ENCODE data around the gene LCORL.
"Not testable (repeated sequence)": the region's sequence is repeated elsewhere in the genome, so short reads cannot be mapped to it uniquely, and the experiment has no call there.

LCORL gene

GRCh38 chr4:18014269-18014668 is 7.3 kb downstream of the LCORL start:
- DNase-seq = no peak

DNA sequence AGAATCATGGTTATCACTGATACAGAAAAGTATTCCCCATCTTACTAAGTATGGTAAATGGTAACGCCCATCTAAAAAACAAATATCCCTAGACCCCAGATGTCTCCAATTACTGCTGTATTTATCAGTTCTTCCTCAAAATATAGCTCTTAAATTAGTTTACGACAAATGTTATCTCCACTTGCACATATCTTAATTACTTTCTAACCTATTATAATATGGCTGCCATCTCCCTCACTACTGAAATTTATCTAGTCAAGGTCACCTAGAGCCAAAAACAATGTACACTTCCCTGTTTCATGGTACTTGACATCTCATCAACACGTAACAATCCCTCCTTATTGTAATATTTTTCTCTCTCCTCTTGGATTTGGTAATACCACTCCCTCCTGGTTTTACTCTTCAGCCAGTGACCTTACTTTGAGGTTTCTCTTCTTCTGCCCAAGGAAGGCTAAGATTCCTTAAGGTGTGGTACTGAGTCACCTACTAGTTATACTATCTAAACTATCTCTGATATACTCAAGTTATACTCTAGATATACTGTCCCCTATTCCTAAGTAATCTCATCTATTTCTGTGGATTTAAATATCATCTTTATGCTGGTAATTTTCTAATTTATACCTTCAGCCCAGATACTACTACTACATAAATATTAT is 8.6 kb downstream of the LCORL start:
- DNase-seq = no peak

GRCh38 chr4:18012134-18012806 is 9.3 kb downstream of the LCORL start:
- no peak for DNase-seq

- no peak for DNase-seq
Observed at GRCh38 chr4:18007625-18008024, 13.9 kb downstream of the LCORL start.

DNA sequence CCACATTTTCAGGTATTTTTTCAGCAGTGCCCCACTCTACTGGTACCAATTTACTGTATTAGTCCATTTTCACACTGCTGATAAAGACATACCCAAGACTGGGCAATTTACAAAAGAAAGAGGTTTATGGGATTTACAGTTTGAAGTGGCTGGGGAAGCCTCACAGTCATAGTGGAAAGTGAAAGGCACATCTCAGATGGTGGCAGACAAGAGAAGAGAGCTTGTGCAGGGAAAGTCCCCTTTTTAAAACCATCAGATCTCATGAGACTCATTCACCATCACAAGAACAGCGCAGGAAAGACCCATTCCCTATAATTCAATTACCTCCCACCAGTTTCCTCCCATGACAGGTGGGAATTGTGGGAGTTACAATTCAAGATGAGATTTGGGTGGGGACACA is 15.1 kb downstream of the LCORL start:
- not testable (repeated sequence) for DNase-seq

- DNase-seq = no peak
Observed at GRCh38 chr4:17997129-17997528, 24.4 kb downstream of the LCORL start.

DNA sequence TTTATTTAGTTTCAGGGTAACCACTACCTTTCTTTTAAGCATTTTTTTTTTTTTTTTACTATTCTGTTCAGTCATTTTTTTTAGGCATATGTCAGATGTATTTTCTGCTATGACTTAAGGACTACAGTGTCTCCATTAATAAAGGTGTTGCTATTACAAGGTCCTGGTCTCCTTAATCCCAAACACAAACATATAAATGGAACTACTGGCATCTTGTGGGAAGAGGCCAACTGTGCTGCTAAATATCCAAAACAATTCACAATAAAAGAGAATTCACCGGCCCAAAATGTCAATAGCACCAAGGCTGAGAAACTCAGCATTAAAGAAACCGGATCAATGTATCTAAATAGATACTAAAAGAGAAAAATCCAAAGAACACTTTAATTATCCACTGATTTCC is 26.4 kb downstream of the LCORL start:
- DNase-seq = no peak

- DNase-seq = no peak
Observed at GRCh38 chr4:17985832-17986231, 35.7 kb downstream of the LCORL start.

GRCh38 chr4:17981063-17981462 is 40.5 kb downstream of the LCORL start:
- DNase-seq = no peak

GRCh38 chr4:17968721-17969120 is 52.8 kb downstream of the LCORL start:
- DNase-seq = no peak

- DNase-seq = no peak
Observed at GRCh38 chr4:17967078-17967477, 54.5 kb downstream of the LCORL start.

DNA sequence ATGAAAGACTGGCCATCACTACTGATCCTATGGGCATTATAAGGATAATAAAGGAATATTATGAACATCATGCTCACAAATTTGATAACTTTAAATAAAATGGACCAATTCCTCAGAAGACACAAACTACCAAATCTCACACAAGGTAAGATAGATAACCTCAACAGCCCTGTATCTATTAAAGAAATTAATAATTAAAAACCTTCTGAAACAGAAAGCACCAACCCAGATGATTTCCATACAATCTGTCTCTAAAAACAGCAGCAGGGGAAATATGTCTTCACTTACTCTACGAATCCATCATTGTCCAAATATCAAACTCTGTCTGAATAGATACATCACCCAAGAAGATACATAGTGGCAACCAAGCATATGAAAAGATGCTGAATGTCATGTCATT is 55.2 kb downstream of the LCORL start:
- DNase-seq = no peak

DNA sequence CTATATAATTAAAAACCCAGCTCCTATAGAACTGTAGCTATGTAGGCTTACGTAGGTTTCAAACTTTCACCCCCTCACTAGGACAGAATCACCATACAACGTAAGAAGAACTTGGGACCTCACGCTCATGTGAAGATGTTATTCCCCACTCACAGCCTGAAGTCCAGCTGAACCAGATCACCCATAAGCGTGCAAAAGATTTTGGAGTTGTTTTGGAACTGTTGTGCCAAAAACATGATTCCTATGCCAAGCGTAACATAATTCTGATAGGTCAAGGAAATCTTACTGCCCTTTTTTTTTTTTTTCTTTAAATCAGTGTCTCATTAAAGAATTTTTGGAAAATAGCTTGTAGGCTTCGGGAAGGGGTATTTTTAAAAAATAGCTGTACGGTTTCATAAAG is 57.0 kb downstream of the LCORL start:
- DNase-seq = no peak

- no peak for DNase-seq
Observed at GRCh38 chr4:17962171-17962570, 59.4 kb downstream of the LCORL start.

DNA sequence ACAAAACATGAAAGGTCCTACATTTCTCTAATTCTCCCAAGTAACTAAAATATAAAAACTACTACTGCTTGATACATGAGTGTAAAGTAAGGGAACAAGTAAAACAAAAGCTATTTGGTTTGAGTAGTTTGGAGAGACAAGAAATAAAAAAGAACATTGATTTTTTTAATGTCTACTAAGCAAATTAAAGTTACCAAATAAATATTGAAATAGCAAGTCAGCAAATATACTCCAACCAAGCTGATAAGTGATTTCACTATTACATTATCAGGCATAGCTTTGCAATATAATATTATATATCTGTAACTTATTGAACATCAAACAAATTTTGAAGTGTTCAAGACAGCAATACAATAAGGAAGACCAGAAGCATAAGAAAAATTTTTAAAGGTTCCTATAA is 60.3 kb downstream of the LCORL start:
- no peak for DNase-seq

DNA sequence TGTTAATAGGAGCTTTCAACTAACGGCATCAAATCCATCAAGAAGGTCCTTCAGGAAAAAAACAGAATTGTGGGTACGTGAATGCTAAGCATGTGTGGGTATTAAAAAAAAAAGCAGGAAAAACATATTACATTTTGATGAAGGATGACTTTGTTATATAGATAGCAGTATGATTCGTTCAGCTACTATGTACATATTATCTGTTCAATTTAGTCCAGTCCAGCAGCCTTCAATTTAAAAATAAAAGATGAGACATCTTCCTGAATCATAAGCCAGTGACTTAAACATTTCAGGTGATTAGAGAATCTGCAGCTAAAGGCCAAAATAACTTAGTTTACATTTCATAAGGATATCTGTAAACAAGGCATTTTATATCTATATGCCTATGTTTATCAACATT is 63.4 kb downstream of the LCORL start:
- no peak for DNase-seq

GRCh38 chr4:17957688-17958087 is 63.9 kb downstream of the LCORL start:
- DNase-seq = no peak

GRCh38 chr4:17956245-17956644 is 65.3 kb downstream of the LCORL start:
- DNase-seq = no peak

GRCh38 chr4:17945303-17945702 is 76.3 kb downstream of the LCORL start:
- no peak for DNase-seq

- DNase-seq = no peak
Observed at GRCh38 chr4:17941731-17942130, 79.8 kb downstream of the LCORL start.

DNA sequence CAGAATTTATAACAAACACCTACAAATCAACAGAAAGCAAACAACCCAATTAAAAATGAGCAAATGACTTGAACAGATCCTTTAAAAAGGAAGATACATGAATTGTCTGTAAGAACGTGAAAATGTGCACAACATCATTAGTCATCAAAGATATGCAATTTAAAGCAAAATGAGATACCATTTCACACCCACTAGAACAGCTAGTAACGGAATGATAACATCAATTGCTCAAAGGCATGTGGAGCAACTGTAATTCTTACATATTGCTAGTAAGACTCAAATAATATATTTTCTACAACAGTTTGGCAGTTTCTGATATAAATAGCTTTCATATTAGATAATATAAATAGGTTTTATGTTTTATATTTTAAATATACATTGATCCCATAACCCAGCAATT is 82.5 kb downstream of the LCORL start:
- DNase-seq = no peak

DNA sequence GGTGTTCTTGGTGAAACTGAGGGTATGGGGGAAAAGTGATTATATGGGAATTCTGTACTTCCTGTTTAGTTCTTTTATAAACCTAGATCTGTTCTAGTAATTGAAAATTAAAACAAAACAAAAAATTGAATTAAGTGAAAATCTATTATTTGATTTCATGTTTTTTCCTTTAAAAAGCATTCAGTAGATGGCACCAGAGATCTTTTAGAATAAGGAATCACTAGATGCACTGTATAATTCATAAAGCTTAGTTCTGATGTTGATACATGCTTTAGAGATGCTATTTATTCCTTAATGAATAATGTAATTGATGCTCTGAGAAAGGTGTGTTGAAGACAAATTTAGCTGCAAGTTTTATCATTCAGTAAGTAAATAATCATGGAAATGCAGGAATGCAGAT is 87.3 kb downstream of the LCORL start:
- DNase-seq = no peak

- DNase-seq = no peak
Observed at GRCh38 chr4:17933126-17933525, 88.4 kb downstream of the LCORL start.

GRCh38 chr4:17932041-17932440 is 89.5 kb downstream of the LCORL start:
- DNase-seq = no peak

- DNase-seq = no peak
Observed at GRCh38 chr4:17930256-17930655, 91.3 kb downstream of the LCORL start.

All from activated CD8-positive, alpha-beta memory T cell treated with anti-CD3 and anti-CD28 coated beads, Interleukin-2, amount 50 U/mL, for 48 hours (primary cell).